ENCODE data around the gene ZAR1. TPM values are rescaled to one million over a fixed set of nuclear protein-coding genes. Genes with fewer than 3 reads are reported as not detected.

The ZAR1 gene
- total and polyA plus RNA-seq, 7 donors, result not detected

GRCh38 chr4:48493452-48494100 lies 3.5 kb downstream of the ZAR1 start:
- H3K27me3 ChIP-seq, result peaks cover 21 to 40% (median 32%) of the 10 kb centered on the region in 3 donors
- H3K36me3 ChIP-seq, result peaks cover 0 to 2% (median under 1%) of the 10 kb centered on the region in 4 donors
- 62 to 81% methylated on average over 4 of the region's 4 CpGs for WGBS, 2 donors
- TF ChIP-seq POLR2AphosphoS5 (IDR thresholded peaks at IDR 0.05) (no peak), POLR2A (IDR thresholded peaks at IDR 0.05) (no peak), EP300 (IDR thresholded peaks at IDR 0.05) (no peak)
- TF ChIP-seq, protein P1, sequence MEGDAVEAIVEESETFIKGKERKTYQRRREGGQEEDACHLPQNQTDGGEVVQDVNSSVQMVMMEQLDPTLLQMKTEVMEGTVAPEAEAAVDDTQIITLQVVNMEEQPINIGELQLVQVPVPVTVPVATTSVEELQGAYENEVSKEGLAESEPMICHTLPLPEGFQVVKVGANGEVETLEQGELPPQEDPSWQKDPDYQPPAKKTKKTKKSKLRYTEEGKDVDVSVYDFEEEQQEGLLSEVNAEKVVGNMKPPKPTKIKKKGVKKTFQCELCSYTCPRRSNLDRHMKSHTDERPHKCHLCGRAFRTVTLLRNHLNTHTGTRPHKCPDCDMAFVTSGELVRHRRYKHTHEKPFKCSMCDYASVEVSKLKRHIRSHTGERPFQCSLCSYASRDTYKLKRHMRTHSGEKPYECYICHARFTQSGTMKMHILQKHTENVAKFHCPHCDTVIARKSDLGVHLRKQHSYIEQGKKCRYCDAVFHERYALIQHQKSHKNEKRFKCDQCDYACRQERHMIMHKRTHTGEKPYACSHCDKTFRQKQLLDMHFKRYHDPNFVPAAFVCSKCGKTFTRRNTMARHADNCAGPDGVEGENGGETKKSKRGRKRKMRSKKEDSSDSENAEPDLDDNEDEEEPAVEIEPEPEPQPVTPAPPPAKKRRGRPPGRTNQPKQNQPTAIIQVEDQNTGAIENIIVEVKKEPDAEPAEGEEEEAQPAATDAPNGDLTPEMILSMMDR (IDR thresholded peaks at IDR 0.05), result no peak
- H3K9me3 ChIP-seq, result no peaks in the 10 kb centered on the region
- H3K27ac ChIP-seq, result no peak overlapping the region
- intact Hi-C loops (cut with DNase I), result no loop called here
- no peak for DNase-seq
- H3K4me3 ChIP-seq, result no peak overlapping the region
- peaks cover 0 to 16% (median 12%) of the 10 kb centered on the region in 4 donors for H3K4me1 ChIP-seq

GRCh38 chr4:48495941-48496340 lies 5.9 kb downstream of the ZAR1 start:
- H3K27me3 ChIP-seq, result peaks cover 6 to 16% (median 12%) of the 10 kb centered on the region in 3 donors
- DNase-seq, result no peak

GRCh38 chr4:48498895-48499294 lies 8.8 kb downstream of the ZAR1 start:
- DNase-seq, result no peak
- Histone ChIP-seq H3K36me3 (peaks cover 6 to 39% (median 12%) of the 10 kb centered on the region in 4 donors), H3K4me1 (peaks cover 0 to 13% (median 0%) of the 10 kb centered on the region in 4 donors), H3K9me3 (no peaks in the 10 kb centered on the region), H3K27ac (no peak overlapping the region), H3K4me3 (no peak overlapping the region), H3K27me3 (no peaks in the 10 kb centered on the region)
- TF ChIP-seq POLR2AphosphoS5 (IDR thresholded peaks at IDR 0.05), result no peak
- no peak for TF ChIP-seq EP300 (IDR thresholded peaks at IDR 0.05)
- TF ChIP-seq POLR2A (IDR thresholded peaks at IDR 0.05), result no peak
- TF ChIP-seq, protein P1 (IDR thresholded peaks at IDR 0.05), result no peak
- 81 to 92% methylated on average over 4 of the region's 4 CpGs for WGBS, 2 donors
- intact Hi-C loops (cut with DNase I), result no loop called here

More at GRCh38 chr4:48495941-48496340, 5.9 kb downstream of the ZAR1 start:
- H3K4me3 ChIP-seq, result no peak overlapping the region
- TF ChIP-seq POLR2A (IDR thresholded peaks at IDR 0.05), result no peak
- TF ChIP-seq EP300 (IDR thresholded peaks at IDR 0.05), result no peak
- no peaks in the 10 kb centered on the region for H3K9me3 ChIP-seq
- peaks cover 0 to 2% (median 1%) of the 10 kb centered on the region in 4 donors for H3K4me1 ChIP-seq
- 92 to 99% methylated on average over 2 of the region's 2 CpGs for WGBS, 2 donors
- H3K36me3 ChIP-seq, result peaks cover 6 to 26% (median 12%) of the 10 kb centered on the region in 4 donors
- intact Hi-C loops (cut with DNase I), result no loop called here
- H3K27ac ChIP-seq, result no peak overlapping the region

- peaks cover 0 to 13% (median 0%) of the 10 kb centered on the region in 4 donors for H3K4me1 ChIP-seq
- no peaks in the 10 kb centered on the region for H3K9me3 ChIP-seq
- WGBS, 2 donors, result 64 to 77% methylated on average over 3 of the region's 3 CpGs
- TF ChIP-seq, protein P1 (IDR thresholded peaks at IDR 0.05), result no peak
- TF ChIP-seq POLR2AphosphoS5 (IDR thresholded peaks at IDR 0.05) (no peak), EP300 (IDR thresholded peaks at IDR 0.05) (no peak), POLR2A (IDR thresholded peaks at IDR 0.05) (no peak)
- no peaks in the 10 kb centered on the region for H3K27me3 ChIP-seq
- intact Hi-C loops (cut with DNase I), result no loop called here
- DNase-seq, result no peak
- H3K27ac ChIP-seq, result no peak overlapping the region
- H3K36me3 ChIP-seq, result peaks cover 6 to 46% (median 12%) of the 10 kb centered on the region in 4 donors
- no peak overlapping the region for H3K4me3 ChIP-seq
These were observed 9.6 kb downstream of the ZAR1 start for GRCh38 chr4:48499551-48500066.

- Histone ChIP-seq H3K4me3 (no peak overlapping the region), H3K4me1 (peaks cover 0 to 13% (median 0%) of the 10 kb centered on the region in 4 donors), H3K9me3 (no peaks in the 10 kb centered on the region), H3K27ac (no peak overlapping the region), H3K36me3 (peaks cover 6 to 78% (median 15%) of the 10 kb centered on the region in 4 donors), H3K27me3 (no peaks in the 10 kb centered on the region)
- no peak for DNase-seq
- TF ChIP-seq POLR2AphosphoS5 (IDR thresholded peaks at IDR 0.05), result no peak
- TF ChIP-seq POLR2A (IDR thresholded peaks at IDR 0.05), result no peak
- TF ChIP-seq, protein P1 (IDR thresholded peaks at IDR 0.05), result no peak
- no peak for TF ChIP-seq EP300 (IDR thresholded peaks at IDR 0.05)
- 54 to 61% methylated on average over 4 of the region's 4 CpGs for WGBS, 2 donors
- intact Hi-C loops (cut with DNase I), result no loop called here
These were observed 13.4 kb downstream of the ZAR1 start for GRCh38 chr4:48503233-48504025.

All from sigmoid colon (tissue), 7 donors.